SK-N-MC (cell line): ENCODE data around the gene PXDC1.

Source experiments
- EZH2 ChIP-seq: fragments of 200-600 bp; sonication (generic); IDR thresholded peaks from one replicate; pipeline ENCODE4 v1.6.1; 2017; ENCODE audit warnings: antibody characterized with exemption
- FOXP2 ChIP-seq: optimal IDR thresholded peaks from 2 replicates; pipeline ENCODE3; 2011; ENCODE audit warnings: mild to moderate bottlenecking, moderate library complexity; ENCODE audit not compliant: insufficient read depth; ENCODE audit errors: extremely low read length, control extremely low read depth
- POLR2AphosphoS5 ChIP-seq: IDR thresholded peaks from 2 replicates; pipeline ENCODE4 v1.6.1; 2012; ENCODE audit warnings: mild to moderate bottlenecking, low read depth, low read length, borderline replicate concordance

GRCh38 chr6:3764516-3765335 lies 13.2 kb upstream of the PXDC1 start:
- TF ChIP-seq POLR2AphosphoS5, result no peak
- no peak for TF ChIP-seq EZH2
- no peak for TF ChIP-seq FOXP2
